Transverse colon (tissue), 3 donors: ENCODE measurements around the gene NXPH4.

Experiments
- EP300 ChIP-seq: sonication (generic); formaldehyde crosslinking; IDR thresholded peaks from one replicate; pipeline ENCODE4 v1.6.1; 2017; ENCODE audit warnings: antibody characterized with exemption, low read depth
- POLR2A ChIP-seq: fragments of 450-650 bp; IDR thresholded peaks from one replicate; pipeline ENCODE4 v1.6.1; 2016; ENCODE audit warnings: antibody characterized with exemption, mild to moderate bottlenecking, moderate library complexity
- TF ChIP-seq, protein P1 (sequence below), 5 experiments: fragments of 200-600 bp in 3 of 5; fragments of 450-650 bp in 2 of 5; sonication (generic) in 3 of 5; IDR thresholded peaks; 1 replicate in 2 of 5; 2 replicates in 3 of 5; pipeline ENCODE4 v1.5.1; 2016 to 2017; ENCODE audit warnings: antibody characterized with exemption in 5 of 5, inconsistent platforms in 3 of 5, mild to moderate bottlenecking in 2 of 5, moderate library complexity in 1 of 5

DNA sequence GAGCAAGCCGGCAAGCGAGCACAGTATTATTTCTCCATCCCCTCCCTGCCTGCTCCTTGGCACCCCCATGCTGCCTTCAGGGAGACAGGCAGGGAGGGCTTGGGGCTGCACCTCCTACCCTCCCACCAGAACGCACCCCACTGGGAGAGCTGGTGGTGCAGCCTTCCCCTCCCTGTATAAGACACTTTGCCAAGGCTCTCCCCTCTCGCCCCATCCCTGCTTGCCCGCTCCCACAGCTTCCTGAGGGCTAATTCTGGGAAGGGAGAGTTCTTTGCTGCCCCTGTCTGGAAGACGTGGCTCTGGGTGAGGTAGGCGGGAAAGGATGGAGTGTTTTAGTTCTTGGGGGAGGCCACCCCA is 3.9 kb upstream of the NXPH4 start:
- TF ChIP-seq, protein P1, sequence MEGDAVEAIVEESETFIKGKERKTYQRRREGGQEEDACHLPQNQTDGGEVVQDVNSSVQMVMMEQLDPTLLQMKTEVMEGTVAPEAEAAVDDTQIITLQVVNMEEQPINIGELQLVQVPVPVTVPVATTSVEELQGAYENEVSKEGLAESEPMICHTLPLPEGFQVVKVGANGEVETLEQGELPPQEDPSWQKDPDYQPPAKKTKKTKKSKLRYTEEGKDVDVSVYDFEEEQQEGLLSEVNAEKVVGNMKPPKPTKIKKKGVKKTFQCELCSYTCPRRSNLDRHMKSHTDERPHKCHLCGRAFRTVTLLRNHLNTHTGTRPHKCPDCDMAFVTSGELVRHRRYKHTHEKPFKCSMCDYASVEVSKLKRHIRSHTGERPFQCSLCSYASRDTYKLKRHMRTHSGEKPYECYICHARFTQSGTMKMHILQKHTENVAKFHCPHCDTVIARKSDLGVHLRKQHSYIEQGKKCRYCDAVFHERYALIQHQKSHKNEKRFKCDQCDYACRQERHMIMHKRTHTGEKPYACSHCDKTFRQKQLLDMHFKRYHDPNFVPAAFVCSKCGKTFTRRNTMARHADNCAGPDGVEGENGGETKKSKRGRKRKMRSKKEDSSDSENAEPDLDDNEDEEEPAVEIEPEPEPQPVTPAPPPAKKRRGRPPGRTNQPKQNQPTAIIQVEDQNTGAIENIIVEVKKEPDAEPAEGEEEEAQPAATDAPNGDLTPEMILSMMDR (IDR thresholded peaks at IDR 0.05) = no peak
- TF ChIP-seq EP300 = no peak
- no peak for TF ChIP-seq POLR2A
